HG02588 (cell line): ENCODE measurements around the gene ZNF213.

ENCODE experiments used
- ATAC-seq: cut with Tn5 transposase; IDR thresholded peaks from one replicate; pipeline ENCODE4 v1.9.1; 2021; ENCODE audit warnings: mild to moderate bottlenecking, moderate library complexity; ENCODE audit not compliant: unreplicated experiment

ZNF213 gene

GRCh38 chr16:3147757-3148104 is 12.9 kb downstream of the ZNF213 start:
- ATAC-seq = no peak

- ATAC-seq = no peak
Observed at GRCh38 chr16:3148256-3149192, 13.7 kb downstream of the ZNF213 start.

DNA sequence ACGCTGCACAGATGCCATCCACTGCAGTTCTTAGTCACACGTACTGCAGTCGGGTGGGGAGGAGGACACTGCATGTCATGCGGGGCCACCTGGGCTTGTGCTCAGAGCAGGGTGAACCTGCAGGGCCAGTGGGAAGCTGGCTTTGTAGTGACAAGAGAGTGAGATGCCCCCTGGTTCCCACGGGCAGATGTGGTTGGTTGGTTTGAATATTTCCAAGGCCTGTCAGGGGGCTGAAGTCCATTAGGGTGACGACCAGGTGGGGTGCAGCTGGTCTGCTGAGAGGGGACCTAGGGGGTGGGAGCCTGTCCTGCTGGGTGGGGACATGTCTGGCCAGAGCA is 14.3 kb downstream of the ZNF213 start:
- no peak for ATAC-seq

GRCh38 chr16:3149630-3150345 is 15.0 kb downstream of the ZNF213 start:
- no peak for ATAC-seq

DNA sequence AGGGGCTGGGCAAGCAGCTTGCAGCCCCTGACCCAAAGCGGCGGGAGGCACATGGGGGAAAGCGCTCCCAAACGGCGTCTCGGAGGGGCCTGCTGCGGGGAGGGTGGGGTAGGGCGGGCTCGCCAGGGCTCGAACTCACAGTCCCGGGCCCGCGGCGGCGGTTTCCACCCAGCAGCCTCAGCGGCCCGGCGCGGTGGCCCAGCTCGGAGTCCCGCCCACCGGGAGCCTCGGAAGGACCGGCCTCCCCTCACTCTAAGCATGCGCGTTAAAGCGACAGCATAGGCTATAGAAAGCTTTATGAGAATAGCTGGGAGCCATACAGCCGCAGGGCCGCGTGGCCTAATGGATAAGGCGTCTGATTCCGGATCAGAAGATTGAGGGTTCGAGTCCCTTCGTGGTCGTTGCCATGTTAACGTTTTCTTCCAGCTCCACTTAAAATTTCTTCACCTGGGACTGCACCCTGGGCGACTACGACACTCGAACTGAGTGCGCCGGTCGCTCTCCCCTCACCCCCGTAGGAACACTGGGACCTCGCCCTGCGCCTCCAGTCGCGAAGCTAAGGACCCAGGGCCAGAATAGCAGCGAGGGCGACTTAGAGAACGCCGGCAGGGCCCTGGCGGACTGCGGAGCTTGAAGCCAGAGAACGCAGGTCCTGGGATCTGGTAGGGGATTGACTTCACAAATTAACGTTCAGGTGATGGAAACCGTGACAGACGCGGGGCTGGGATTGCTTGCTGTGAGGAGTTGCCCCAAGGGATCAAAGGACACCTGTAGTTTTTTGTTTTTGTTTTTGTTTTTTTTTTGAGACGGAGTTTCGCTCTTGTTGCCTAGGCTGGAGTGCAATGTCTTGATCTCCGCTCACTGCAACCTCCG is 15.8 kb downstream of the ZNF213 start:
- peak; percentile 61 for ATAC-seq

- ATAC-seq = no peak
Observed at GRCh38 chr16:3152027-3152276, 17.1 kb downstream of the ZNF213 start.

- peak; percentile 23 for ATAC-seq
Observed at GRCh38 chr16:3152277-3152990, 17.6 kb downstream of the ZNF213 start.

DNA sequence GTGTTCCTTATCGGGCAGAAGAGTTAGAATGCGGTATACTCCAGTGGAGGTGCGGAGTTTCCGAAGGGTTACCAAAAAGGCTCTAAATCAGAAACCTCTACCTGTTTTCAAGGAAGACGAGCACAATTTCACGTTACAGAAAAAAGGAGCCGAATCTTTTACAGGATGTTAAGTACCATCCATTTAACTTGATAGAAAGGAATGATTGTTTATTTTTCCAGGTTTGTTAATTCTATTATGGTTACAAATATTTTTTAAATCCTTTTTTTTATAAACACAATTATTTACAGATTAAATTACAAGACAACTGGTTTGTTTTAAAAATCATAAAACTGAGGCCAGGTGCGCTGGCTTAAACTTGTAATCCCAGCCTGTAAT is 18.2 kb downstream of the ZNF213 start:
- no peak for ATAC-seq

DNA sequence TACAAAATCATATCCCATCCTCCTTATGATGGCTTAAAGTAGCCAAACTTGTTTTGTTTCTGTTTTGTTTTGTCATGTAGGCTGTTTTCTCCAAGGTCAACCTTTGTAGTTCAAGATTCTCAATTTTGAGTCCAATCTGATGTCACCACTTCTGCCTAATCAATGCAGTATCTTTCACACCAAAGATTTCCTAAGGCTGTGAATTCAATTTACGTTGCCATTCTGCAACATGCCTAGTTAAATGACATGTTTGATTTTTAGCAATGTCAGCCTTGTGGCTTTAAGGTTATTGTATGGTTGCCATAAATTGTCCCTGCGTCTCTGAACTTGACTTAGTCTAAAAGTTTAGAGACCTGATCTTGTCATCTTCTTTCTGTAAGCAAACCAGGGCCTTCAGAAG is 20.4 kb downstream of the ZNF213 start:
- ATAC-seq = no peak

DNA sequence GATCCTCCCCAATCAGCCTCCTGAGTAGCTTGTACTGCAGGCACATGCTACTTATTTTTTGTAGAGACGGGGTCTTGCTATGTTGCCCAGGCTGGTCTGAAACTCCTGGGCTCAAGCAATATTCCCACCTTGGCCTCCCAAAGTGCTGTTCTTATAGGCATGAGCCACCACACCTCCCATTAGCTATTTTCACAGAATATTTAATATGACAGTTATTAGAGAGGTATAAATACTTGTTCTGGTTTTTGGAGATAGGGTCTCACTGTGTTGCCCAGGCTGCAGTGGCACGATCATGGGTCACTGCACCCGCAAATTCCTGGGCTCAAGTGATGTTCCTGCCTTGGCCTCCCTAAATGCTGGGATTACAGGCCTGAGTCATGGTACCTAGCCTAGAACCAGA is 21.1 kb downstream of the ZNF213 start:
- no peak for ATAC-seq

DNA sequence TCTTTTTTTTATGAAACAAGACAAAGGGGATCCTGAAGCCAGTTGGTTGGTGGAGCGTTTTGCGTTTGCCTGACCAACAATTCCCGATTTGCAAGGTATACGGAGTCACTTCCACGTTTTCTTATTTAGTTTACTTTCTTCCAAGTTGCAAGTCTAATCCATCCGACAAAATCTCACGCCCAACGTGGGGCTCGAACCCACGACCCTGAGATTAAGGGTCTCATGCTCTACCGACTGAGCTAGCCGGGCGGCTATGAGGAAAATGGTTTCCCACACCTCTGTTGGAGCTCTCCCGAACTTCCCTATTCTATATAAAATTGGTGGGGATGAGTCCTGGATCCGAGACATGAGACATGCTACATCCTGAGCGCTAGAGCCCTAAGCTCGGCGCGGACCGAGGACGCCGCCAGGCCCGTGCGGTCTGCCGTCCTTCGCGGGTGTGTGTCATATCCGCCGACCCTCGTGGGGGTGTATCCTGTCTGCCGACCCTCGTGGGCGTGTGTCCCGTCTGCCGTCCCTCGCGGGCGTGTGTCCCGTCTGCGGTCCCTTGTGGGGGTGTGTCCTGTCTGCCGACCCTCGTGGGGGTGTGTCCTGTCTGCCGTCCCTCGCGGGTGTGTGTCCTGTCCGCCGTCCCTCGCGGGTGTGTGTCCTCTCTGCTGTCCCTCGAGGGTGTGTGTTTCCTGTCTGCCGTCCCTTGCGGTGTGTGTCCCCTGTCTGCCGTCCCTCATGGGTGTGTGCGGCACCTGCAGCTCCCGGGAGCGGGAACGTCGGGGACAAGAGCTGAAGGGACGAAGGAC is 22.6 kb downstream of the ZNF213 start:
- ATAC-seq = no peak

- ATAC-seq = no peak
Observed at GRCh38 chr16:3158026-3158509, 23.2 kb downstream of the ZNF213 start.

DNA sequence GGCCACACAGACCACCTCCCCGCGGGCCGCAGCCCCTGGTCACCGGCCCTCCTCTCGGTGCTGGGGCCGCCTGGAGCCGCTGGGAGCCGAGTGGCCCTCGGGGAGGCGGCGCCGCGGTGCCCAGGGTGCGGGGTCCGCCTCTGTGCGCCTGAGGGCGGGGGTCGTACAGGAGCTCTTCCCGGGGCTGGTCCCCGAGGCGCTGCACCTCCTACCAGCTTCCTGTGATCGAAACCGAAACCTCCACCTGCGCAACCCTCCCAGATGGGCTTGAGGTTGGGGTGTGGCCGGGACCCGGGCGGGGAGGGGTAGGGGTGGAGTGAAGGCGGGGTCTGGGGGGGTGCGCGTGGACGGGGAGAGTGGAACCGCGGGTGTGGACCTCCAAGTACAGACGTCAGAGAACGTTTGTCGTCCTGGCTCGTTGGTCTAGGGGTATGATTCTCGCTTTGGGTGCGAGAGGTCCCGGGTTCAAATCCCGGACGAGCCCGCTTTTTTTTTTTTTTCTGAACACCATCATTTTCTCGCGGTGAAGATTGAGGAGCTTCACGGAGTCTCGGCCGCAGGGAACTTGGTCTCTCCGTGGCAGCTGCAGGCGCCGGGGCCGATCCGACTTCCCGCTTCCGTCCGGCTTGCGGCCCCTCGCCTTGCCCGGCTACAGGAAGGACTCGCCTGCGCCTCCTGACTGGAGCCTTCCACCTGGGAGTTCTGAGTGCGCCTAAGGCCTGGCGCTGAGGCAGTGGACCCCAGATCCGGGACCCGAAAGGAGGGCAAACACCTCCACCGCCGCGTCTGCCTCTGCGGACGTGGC is 23.9 kb downstream of the ZNF213 start:
- ATAC-seq = peak; percentile 45

- ATAC-seq = no peak
Observed at GRCh38 chr16:3161235-3162018, 26.6 kb downstream of the ZNF213 start.

DNA sequence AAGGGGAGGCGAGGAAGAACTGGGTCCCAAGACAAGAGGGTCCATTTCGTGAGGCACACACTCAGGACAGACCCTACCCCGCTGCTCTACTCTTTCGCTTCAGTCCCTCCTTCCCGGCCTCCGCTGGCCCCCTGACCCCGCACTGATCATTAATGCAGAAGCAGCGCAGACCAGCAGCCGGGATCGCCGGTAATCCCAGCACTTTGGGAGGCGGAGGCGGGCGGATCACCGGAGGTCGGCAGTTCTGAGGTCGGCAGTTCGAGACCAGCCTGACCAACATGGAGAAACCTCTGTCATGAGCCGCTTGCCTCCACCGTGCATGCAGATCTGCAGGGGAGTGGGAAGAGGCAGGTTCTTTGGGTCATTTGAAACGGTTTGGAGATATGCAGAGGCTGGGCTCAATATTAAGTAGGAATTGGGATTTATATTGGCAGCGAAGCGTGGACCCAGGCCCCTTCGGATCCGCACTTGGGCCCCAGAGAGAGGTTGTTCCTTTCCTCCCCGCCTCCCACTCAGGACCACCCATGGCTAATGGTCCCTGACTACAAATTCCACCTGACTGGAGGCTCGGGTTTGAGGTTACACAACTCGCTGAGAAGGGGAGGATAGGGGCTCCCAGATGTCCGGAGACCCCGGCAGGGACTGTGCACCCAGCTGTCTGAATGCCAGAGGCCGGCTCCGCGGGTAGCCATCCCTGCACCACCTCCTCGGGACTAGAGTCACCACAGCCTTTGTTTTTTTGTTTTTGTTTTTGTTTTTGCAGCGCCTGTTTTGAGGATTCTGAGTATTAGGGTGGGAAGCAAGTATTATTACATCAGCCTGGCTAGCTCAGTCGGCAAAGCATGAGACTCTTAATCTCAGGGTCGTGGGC is 29.5 kb downstream of the ZNF213 start:
- no peak for ATAC-seq

DNA sequence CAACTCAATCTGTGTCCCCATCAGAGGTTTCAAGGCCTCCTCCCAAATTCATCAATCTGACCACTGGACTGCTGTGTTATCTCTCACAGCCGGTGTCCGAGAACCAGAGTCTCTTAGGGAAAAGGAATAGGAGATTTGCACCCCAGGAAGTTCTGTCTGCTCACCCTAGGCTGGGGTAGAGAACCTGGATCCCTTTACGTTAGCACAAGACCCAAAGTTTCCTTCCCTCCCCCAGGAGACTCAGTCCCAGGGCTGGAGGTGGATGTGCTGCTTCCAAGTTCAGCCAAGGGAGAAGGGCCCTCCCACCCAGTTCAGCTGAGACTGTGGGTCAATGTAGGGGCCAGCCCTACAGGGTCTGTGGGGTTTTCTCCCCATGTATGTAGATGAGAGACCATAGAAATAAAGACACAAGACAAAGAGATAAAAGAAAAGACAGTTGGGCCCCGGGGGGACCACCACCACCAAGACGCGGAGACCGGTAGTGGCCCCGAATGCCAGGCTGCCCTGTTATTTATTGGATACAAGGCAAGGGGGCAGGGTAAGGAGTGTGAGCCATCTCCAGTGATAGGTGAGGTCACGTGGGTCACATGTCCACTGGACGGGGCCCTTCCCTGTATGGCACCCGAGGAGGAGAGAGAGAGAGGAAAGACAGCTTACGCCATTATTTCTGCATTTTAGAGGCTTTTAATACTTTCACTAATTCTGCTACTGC is 30.4 kb downstream of the ZNF213 start:
- ATAC-seq = no peak

- no peak for ATAC-seq
Observed at GRCh38 chr16:3166505-3166886, 31.7 kb downstream of the ZNF213 start.
